HG02642 (cell line): ENCODE measurements around the gene ZNF627.
"Not testable (repeated sequence)": the region's sequence is repeated elsewhere in the genome, so short reads cannot be mapped to it uniquely, and the experiment has no call there.

ENCODE experiments used
- ATAC-seq: cut with Tn5 transposase; IDR thresholded peaks from one replicate; pipeline ENCODE4 v1.9.1; 2021; ENCODE audit warnings: mild to moderate bottlenecking; ENCODE audit not compliant: unreplicated experiment, poor library complexity

ZNF627 gene

DNA sequence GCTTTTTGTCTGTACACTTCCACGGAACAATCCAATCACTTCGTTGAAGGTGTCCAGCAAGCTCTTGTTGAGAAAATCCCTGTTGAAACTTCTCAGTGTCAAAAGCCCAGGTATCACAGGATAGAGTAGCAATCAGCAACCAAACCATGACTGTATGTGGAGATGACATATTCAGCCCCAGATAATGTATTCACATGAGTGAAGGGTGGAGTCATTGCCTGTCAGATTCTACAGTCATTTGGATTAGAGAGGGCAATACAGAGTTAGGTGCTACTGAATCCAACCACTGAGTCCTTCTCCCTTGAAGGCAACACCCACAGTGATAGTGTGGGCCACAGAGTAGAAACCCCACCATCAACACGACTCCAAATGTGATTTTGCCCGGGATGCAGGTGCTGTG, 23.3 kb downstream of the ZNF627 start:
- no peak for ATAC-seq

DNA sequence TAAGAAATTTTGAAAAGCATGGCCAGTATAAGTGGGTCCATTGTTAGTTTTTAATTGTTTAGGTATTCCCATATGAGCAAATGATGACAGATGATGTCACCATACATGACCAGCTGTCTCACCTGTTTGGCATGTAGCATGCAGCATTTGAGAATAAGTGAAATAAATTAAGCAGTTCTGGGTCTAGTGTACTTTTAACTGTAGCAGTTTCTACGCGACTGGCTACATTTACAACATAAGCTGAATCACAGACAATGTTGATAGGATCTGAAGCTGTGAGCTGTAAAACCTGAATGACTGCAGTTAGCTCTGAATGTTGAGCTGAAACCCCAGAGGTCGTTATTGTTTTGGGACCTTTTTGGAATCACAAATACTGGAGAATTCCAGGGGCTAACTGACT, 25.1 kb downstream of the ZNF627 start:
- not testable (repeated sequence) for ATAC-seq

DNA sequence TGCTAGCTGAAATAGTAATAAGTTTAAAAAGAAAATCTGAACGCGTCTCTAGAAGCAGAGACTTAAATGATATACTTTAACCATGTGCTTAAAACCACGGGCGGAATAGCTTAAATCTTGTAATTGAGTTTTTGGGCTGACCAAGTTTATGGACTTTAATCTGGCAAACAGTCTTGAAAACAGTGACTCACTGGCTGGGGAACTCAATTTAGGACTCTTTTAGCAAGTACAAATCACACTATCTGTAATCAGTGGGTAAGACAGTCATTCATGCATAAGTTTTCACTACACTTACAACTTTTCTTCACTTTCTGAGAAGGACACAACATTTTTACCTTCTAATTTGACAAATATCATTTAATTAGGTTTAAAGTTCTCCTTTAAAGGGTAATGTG, 26.8 kb downstream of the ZNF627 start:
- ATAC-seq = no peak

DNA sequence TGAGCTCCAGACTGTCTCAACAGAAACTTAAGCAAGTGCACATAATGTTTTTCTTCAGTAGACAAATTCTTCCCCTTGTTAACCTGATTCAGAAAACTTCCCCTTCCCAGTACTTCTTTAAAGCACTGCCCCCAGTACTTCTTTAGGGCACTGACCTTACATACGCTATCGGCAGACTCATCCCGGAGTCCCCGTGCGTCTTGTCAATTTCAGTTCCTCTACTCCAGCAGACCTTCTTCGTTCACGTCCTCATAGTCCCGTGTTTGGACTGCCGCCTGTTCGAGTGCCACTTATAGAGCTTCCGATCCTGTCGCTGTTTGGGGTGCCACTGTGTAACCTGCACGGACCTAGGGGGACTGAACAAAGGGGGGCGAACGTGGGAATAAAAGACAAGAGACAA, 29.0 kb downstream of the ZNF627 start:
- ATAC-seq = no peak

DNA sequence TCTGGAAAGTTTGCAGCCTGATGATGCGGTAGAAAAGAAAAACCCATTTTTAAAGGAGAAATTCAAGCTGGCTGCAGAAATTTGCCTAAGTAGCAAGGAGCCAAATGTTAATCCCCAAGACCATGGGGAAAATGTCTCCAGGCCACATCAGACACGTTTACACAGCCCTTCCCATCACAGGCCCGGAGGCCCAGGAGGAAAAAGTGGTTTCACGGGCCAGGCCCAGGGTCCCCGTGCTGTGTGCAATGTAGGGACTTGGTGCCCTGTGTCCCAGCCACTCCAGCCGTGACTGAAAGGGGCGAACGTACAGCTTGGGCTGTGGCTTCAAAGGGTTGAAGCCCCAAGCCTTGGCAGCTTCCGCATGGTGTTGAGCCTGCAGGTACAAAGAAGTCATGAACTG, 35.9 kb downstream of the ZNF627 start:
- no peak for ATAC-seq

DNA sequence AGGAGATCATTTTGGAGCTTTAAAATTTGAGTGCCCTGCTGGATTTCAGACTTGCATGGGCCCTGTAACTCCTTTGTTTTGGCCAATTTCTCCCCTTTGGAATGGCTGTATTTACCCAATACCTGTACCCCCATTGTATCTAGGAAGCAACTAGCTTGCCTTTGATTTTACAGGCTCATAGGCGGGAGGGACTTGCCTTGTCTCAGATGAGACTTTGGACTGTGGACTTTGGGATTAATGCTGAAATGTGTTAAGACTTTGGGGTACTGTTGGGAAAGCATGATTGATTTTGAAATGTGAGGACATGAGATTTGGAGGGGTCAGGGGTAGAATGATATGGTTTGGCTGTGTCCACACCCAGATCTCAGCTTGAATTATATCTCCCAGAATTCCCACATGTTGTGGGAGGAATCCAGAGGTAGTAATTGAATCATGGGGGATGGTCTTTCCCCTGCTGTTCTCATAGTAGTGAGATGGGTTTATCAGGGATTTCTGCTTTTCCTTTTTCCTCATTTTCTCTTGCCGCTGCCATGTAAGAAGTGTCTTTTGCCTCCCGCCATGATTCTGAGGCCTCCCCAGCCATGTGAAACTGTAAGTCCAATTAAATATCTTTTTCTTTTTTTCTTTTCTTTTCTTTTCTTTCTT, 36.9 kb downstream of the ZNF627 start:
- ATAC-seq = not testable (repeated sequence)

DNA sequence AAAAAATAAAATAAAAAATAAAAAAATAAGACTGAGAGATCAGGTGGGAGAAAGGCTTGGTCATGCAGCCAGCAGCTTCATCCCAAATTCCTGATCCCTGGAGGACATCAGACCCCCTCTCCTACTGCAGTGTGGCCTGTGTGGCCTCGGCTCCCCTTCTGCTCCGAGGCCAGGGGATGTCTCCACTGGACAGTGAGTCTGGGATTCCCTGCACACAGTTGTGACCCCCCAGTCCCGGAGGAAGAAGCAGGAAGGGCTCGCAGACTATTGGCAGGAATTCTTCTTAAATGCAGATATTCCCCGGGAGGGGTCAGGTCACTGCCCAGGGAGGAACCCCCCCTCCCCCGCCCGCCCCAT, 41.9 kb downstream of the ZNF627 start:
- ATAC-seq = no peak

DNA sequence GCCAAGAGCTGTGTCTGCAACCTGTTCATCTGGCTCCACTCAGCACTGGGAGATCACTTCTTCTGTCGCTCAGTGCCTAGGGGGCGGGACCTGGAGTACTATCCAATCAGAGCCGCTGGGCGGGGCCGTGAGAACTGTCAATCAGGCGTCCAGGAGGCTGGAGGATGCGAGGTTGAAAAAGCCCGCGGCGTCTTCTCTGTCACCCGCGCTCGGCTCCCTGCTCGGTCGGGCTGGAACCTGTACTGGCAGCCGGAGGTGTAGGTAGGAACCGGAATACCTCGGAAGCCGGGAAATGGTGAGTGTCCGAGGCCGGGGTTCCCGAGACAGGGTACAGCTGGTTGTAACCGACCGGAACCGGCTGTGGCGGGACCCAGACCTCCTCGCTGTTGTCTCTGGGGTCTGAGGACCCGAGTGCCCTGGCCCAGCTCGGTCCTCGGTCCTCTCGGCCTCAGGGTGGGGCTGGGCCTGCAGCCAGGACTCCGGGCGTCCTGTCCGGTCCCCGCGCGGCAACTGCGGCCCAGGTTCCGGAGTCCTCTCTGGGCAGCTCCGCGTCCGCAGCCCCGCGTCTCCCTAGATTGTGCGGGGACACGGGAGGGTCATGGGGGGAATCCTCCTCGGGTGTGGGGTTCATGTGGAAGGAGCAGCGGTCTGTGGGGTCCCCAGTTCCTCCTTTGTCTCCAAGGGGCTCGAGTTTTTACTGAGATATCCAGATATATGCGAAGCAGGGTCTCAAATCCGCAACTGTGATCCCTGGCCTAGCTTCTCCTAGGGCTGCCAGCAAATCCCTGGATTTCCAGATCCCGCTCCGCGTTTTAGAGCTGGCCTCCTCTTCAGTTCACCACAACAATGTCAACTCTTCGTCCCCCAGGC, 42.6 kb downstream of the ZNF627 start:
- ATAC-seq = peak; percentile 98

DNA sequence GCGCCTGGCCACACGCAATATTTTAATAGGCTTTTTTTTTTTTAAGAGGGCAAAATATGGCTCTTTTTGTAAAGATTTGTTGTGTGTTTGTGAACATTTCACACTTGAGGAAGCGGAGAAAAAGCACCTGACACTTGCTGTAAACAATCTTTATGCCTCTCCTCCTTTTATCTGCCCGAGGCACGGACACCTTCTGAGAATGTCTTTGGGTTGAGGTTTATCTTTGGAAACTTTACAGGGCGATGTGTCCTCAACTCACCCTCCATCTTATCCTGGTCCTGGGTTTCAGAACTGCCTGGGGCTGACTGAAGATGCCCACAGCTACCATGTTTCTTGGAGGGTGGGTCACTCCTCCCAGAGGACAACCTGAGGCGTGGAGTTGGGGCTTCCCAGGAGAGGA, 44.0 kb downstream of the ZNF627 start:
- no peak for ATAC-seq

DNA sequence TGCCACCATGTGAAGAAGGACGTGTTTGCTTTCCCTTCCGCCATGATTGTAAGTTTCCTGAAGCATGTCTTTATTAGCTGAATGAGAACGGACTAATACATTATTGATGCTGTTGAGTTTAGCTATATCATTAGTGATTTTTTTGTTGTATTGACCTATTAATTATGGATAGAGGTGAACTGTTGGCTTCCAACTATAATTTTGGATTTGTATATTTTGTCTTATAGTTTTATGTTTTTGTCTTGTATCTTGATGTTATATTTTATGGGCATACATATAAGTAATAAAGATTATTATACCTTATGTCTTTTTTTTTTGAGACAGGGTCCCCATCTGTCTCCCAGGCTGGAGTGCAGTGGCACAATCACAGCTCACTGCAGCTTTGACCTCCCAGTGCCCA, 45.6 kb downstream of the ZNF627 start:
- no peak for ATAC-seq

DNA sequence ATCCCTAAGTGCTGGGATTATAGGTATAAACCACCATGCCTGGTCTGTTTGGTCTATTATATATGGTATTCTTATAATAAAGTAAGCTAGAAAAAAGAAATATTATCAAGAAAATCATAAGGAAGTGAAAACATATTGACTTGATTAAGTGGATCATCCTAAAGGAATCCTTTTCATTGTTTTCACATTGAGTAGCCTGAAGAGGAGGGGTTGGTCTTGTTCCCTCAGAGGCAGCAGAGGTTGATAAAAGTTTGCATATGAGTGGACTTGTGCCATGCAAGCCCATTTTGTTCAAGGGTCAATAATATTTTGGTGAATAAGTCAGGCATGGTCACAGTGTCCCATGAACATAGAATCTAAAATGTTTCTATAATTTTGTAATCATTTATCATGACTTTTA, 52.7 kb downstream of the ZNF627 start:
- no peak for ATAC-seq

DNA sequence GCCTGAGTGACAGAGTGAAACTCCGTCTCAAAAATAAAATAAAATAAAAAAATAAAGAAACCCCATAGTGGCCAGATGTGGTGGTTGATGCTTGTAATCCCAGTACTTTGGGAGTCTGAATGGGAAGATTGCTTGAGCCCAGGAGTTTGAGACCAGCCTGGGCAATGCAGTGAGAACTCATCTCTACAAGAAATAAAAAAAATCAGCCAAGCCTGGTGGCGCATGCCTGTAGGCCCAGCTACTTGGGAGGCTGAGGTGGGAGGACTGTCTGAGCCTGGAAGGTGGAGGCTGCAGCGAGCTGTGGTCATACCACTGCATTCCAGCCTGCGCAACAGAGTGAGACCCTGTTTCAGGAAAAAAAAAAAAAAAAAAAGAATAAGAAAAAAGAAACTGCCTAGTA, 53.8 kb downstream of the ZNF627 start:
- no peak for ATAC-seq

DNA sequence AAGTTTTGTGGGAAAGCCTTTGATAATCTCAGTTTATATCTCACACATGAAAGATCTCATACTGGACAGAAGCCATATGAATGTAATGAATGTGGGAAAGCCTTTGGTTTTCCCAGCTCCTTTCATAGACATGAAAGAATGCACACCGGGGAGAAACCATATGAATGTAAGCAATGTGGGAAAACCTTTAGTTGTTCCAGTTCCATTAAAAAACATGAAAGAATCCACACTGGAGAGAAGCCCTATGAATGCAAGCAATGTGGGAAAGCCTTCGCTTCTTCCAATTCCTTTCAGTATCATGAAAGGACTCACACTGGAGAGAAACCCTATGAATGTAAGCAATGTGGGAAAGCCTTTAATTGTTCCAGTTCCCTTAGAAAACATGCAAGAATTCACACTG, 54.8 kb downstream of the ZNF627 start:
- ATAC-seq = no peak

DNA sequence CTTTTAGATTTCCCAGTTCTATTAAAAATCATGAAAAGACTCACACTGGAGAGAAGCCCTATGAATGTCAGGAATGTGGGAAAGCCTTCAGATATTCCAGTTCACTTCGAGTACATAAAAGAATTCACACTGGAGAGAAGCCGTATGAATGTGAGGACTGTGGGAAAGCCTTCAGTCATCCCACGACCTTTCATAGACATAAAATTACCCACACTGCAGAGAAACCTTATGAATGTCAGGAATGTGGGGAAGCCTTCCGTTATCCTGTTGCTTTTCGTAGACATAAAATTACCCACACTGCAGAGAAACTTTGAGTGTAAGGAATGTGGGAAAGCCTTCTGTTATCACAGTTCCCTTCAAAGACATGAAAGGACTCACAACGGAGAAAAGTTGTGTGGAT, 55.2 kb downstream of the ZNF627 start:
- ATAC-seq = no peak

DNA sequence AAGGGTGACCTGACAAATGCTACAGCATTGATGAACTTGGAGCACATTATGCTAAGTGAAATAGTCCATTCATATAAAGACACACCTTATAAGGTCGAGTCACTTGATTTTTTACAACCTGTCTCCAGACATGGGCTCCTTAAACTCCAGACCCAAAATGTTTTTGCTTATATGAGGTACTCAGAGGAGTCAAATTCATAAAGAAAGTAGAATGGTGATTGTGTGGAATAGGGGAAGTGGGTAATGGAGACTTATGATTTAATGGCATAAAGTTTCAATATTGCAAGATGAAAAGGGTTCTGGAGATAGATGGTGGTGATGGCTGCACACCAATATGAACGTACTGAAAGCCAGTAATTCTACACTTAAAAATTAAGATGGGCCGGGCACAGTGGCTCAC, 59.3 kb downstream of the ZNF627 start:
- ATAC-seq = no peak

DNA sequence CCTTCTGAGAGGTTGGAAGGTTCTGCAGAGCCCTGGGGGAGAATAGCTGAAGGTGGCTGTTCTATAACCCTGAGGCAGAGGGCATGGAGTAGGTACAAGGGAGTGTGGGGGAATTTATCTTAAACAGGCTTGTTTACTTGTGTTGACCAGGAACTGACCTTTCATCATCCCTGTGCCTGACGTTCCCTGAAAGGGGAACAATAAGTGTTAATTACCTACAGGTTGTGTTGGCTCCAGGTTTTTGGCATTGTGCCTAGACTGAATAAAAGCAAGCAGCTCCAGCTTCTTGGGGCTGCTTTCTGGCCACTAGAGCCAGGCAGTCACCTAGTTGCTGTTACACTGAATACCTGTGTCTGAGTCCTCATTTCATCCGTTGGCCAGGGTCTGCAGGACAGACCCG, 60.0 kb downstream of the ZNF627 start:
- ATAC-seq = no peak

DNA sequence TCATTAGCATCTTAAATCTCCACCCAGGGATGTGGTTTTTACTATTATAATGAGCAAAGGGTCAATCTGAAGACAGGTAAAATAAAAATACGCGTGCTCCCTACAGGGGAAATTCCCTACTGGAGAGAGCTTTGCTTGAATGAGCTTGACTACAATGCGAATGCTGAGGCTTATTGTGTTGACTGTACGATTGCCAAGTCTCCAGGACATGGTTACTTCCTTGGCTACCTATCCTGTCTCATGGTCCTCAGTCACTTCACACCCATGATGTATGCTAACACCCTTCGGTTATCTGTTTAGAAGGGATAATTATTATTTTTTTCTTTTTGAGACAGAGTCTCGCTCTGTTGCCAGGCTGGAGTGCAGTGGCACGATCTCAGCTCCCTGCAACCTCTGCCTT, 61.7 kb downstream of the ZNF627 start:
- ATAC-seq = no peak

DNA sequence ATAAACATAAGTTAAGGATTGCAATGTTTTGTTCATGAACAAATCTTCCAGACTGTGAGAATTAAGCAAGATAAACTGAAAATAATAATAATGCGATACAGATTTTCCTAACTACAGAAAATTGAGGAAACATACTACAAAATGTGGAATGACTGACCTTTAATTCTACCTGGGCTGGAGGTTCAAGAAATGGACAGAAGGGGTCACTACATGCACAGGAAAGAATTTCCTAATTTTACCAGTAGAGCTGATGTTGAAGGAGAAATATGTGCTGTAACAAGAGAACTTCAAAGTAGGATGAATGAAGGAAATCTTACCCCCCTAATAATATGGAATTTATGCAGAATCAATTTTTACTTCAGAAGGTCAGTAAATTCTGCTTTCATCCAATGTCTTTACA, 62.3 kb downstream of the ZNF627 start:
- no peak for ATAC-seq

DNA sequence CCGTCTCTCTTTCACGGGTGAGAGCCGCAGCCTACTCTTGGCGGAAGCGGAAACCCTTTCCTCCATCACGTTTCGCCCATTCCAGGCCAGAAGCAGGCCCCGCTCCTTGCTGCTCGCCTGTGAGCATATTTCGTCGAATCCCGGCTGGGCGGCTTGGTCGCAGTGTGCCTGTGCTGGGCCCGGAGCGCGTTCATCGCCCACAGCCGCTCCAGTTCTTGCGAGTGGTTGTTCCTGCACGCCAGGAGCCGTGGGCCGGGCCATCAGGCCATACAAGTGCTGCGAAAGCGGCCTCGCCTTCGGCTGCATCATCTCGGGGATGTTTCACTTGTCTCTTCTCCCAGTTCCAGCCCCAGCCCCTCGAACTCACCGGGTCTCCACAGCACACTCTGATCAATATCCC, 65.0 kb downstream of the ZNF627 start:
- no peak for ATAC-seq

DNA sequence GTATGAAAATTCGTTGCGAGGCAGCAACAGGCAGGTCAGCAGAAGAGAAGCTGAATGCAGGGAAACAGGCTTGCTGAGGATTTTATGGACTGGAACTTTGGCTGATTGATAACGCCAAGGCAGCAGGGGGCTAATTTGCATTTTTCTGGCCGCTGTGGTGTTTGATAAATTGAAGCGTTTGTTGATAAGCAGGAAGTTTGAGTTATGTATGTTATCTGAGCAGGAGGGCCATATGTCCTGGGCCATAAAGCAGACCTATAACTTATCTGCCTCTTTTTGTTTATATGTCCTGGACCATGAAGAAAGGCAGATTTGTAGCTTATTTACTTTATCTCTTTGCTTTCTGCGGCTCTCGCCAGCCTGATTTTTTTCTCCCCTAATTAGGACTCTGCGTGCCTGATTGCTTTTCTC, 65.9 kb downstream of the ZNF627 start:
- no peak for ATAC-seq
